Measurements from ENCODE around the gene ATM. TPM values are rescaled to one million over a fixed set of nuclear protein-coding genes. Genes with fewer than 3 reads are reported as not detected.
"Not testable (repeated sequence)": the region's sequence is repeated elsewhere in the genome, so short reads cannot be mapped to it uniquely, and the experiment has no call there.

Gene ATM
- total RNA-seq, 2 experiments from 2014 or later, result 65.6 to 65.7 TPM

DNA sequence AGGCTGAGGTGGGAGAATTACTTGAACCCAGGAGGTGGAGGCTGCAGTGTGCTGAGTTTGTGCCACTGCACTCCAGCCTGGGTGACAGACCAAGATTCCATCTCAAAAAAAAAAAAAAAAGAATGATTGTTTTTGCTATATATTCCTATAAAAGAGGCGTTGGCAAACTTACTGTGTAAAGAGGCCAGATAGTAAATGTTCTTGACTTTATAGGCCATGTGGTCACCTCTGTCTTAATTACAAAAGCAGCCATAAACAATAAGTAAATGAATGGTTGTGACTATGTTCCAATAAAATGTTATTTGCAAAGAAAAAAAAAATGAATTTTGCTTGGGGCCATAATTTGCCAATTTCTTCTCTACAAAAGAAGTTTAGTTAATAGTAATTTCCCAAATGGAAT, 12.3 kb downstream of the ATM start:
- Mint-ChIP-seq H3K27ac (peak overlapping the region; percentile 92), H3K9me3 (no peaks in the 10 kb centered on the region), H3K4me1 (peaks cover 69% of the 10 kb centered on the region), H3K27me3 (no peaks in the 10 kb centered on the region), H3K4me3 (no peak overlapping the region), H3K36me3 (peaks cover 61% of the 10 kb centered on the region)
- DNase-seq, result no peak

DNA sequence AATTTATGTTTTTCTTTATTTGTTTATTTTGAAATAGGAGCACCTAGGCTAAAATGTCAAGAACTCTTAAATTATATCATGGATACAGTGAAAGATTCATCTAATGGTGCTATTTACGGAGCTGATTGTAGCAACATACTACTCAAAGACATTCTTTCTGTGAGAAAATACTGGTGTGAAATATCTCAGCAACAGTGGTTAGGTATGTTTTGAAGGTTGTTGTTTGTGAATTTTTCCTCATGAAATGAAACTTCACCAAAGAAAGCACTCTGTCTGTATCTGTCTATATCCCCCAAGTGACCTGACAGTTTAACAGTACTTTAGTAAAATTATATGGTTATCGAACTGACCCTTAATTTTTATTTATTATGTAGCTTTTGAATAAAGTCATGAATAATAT, 12.8 kb downstream of the ATM start:
- peaks cover 70% of the 10 kb centered on the region for H3K4me1 Mint-ChIP-seq
- H3K27me3 Mint-ChIP-seq, result no peaks in the 10 kb centered on the region
- peaks cover 62% of the 10 kb centered on the region for H3K36me3 Mint-ChIP-seq
- H3K4me3 Mint-ChIP-seq, result peak overlapping the region; percentile 50
- peak overlapping the region; percentile 92 for H3K27ac Mint-ChIP-seq
- no peaks in the 10 kb centered on the region for H3K9me3 Mint-ChIP-seq
- no peak for DNase-seq

DNA sequence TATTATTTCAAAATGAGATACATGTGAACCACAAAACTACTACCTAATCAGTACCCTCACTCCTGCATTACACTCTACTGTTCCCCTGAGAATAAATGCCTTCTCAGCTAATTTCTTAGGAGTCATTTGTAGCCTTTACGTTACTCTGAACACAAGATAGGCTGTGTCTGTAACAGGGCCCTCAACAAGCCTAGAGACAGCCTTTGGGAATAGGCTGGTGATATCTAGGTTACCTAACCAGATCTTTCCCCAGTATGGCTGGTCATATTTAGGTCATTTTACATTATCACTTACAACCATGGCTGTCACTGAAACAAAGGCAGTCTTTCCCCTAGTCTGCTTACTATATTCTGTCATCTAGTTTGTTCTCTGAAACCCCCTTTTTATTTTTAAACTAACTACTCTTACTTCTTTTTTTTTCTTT, 14.2 kb downstream of the ATM start:
- Mint-ChIP-seq H3K27ac (peak overlapping the region; percentile 92), H3K27me3 (no peaks in the 10 kb centered on the region), H3K36me3 (peaks cover 63% of the 10 kb centered on the region), H3K4me3 (peak overlapping the region; percentile 50), H3K9me3 (no peaks in the 10 kb centered on the region), H3K4me1 (peaks cover 70% of the 10 kb centered on the region)
- no peak for DNase-seq

DNA sequence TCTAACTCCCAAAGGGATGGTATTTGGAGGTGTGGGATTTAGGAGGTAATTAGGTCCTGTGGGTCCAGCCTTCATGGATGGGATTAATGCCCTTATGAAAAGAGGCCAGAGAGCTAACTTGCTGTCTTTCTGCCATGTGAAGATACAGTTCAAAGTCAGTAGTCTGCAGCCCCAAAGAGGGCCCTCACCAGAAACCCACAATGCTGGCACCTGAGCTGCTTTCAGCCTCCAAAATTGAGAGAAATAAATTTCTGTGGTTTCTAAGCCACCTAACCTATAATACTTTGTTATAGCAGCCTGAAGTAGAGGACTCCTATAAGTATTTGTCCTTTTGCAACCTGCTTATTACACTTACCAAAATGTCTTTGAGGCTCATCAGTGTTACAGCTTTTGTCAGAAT, 16.2 kb downstream of the ATM start:
- Mint-ChIP-seq H3K27ac (peak overlapping the region; percentile 90), H3K36me3 (peaks cover 60% of the 10 kb centered on the region), H3K9me3 (no peaks in the 10 kb centered on the region), H3K4me1 (peaks cover 66% of the 10 kb centered on the region), H3K4me3 (peak overlapping the region; percentile 37), H3K27me3 (no peaks in the 10 kb centered on the region)
- no peak for DNase-seq

DNA sequence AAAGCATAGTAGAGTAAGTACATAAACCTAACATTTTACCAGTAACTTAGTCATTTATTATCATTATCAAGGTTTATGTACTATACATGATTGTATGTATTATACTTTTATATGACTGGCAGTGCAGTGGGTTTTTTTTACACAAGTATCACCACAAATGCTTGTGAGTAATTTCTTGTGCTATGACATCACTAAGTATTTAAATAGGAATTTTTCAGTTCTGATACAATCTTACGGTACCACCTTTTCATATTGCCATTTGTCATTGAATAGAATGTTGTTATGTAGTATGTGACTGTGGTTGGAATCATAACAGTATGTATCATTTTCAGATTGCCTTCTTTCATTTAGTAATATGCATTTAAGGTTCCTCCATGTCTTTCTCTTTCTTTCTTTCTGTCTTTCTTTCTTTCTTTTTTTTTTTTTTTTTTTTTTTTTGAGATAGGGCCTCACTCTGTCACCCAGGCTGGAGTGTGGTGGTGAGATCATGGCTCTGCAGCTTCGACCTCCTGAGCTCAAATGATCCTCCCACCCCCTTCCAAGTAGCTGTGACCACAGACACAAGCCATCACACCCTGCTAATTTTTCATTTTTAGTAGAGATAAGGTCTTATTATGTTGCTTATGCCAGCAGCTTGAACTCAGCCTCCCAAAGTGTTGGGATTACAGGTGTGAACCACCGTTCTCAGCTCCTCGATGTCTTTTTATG, 18.6 kb downstream of the ATM start:
- Mint-ChIP-seq H3K36me3 (peaks cover 56% of the 10 kb centered on the region), H3K4me1 (peaks cover 67% of the 10 kb centered on the region), H3K27me3 (no peaks in the 10 kb centered on the region), H3K9me3 (no peaks in the 10 kb centered on the region), H3K27ac (peak overlapping the region; percentile 85), H3K4me3 (peak overlapping the region; percentile 19)
- peak; percentile 55 for DNase-seq

DNA sequence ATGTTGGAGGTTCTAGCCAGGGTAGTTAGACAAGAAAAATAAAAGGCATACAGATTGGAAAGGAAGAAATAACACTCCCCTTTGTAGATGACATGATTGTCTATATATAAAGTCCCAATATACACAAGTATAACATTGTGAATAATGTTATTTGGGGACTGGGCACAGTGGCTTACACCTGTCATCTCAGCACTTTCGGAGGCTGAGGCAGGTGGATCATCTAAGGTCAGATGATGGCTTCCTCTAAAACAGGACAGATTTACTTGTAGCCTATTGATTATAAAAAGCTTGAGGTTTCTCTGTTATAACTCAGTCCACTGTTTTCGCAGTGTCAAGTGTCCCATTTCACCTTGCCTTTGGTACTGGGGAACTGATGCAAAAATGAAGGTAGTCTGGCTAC, 19.6 kb downstream of the ATM start:
- Mint-ChIP-seq H3K4me1 (peaks cover 65% of the 10 kb centered on the region), H3K27me3 (no peaks in the 10 kb centered on the region), H3K9me3 (no peaks in the 10 kb centered on the region), H3K36me3 (peaks cover 60% of the 10 kb centered on the region), H3K27ac (peak overlapping the region; percentile 85), H3K4me3 (no peak overlapping the region)
- no peak for DNase-seq

DNA sequence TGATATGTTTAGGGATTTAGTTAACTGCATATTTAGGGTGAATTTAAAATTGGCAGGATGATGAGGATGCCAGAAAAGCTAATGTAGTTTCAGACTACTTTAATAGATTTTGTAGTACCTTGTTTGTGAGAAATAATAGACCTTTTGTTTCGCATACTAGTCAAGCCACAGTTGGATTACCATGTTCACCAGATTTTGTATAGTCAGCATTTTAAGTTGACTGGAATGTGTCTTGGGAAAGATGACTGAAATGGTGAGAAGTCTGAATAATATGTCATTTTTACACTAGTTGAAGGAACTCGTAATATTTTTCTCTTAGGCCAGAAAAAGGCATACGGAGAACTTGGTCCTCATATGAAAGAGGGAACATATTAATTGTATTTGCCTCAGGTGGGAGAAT, 23.4 kb downstream of the ATM start:
- DNase-seq, result no peak
- Mint-ChIP-seq H3K4me1 (peaks cover 54% of the 10 kb centered on the region), H3K36me3 (peaks cover 55% of the 10 kb centered on the region), H3K9me3 (peaks cover 7% of the 10 kb centered on the region), H3K27ac (peak overlapping the region; percentile 78), H3K27me3 (no peaks in the 10 kb centered on the region), H3K4me3 (no peak overlapping the region)

DNA sequence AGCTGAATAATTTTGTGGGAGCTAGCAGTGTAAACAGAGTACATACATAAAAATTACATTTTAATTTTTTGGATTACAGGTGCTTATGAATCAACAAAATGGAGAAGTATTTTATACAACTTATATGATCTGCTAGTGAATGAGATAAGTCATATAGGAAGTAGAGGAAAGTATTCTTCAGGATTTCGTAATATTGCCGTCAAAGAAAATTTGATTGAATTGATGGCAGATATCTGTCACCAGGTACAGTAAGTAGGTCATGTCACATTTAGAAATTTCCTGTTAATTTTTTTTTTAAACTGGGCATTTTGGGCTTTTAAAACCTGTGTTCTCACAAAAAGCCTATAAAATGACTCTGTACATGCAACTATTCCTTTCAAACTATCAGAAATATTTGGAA, 24.0 kb downstream of the ATM start:
- no peak overlapping the region for H3K4me3 Mint-ChIP-seq
- no peaks in the 10 kb centered on the region for H3K27me3 Mint-ChIP-seq
- peaks cover 55% of the 10 kb centered on the region for H3K36me3 Mint-ChIP-seq
- peaks cover 7% of the 10 kb centered on the region for H3K9me3 Mint-ChIP-seq
- peak overlapping the region; percentile 78 for H3K27ac Mint-ChIP-seq
- no peak for DNase-seq
- H3K4me1 Mint-ChIP-seq, result peaks cover 55% of the 10 kb centered on the region

DNA sequence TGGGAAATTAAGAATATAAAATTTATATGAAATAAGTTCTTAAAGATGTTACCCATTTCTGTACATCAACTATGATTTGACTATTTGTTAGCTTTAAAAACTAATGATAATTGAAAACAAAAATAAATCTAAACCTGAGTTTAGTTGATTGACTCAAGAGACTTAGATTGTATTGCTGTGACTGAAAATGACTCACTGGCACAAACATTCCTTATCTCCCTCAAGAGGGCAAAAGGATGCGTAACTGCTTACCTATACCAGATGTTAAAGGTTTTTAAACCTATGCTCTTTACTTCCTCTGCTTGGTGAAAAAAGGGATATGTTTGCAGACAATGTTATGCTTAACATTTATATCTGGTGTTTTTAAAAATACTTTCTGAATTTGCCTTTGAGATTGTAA, 30.3 kb downstream of the ATM start:
- Mint-ChIP-seq H3K4me3 (no peak overlapping the region), H3K4me1 (peaks cover 48% of the 10 kb centered on the region), H3K9me3 (peaks cover 3% of the 10 kb centered on the region), H3K36me3 (peaks cover 44% of the 10 kb centered on the region), H3K27me3 (no peaks in the 10 kb centered on the region), H3K27ac (no peak overlapping the region)
- DNase-seq, result no peak

DNA sequence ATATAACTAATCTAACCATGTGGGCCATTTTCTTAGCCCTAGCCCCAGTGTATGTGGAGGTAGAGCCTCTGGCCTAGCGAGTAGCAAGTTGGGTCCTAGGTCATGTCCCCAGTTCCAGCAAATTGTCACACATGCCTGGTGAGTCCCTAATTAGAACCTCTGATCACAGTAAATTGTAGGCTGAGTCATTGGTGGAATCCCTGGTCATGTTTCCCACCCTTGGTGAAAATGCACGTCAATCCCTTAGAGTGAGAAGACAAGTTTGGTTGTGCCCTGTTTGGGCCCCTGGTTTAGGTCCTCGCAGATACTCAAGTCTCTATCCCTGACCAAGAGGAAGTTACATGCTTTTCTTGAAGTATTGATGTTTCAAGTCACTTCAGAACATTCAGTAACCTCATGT, 46.7 kb downstream of the ATM start:
- Mint-ChIP-seq H3K4me3 (no peak overlapping the region), H3K9me3 (peaks cover 16% of the 10 kb centered on the region), H3K27me3 (no peaks in the 10 kb centered on the region), H3K27ac (peak overlapping the region; percentile 60), H3K4me1 (peaks cover 28% of the 10 kb centered on the region), H3K36me3 (peaks cover 65% of the 10 kb centered on the region)
- no peak for DNase-seq

DNA sequence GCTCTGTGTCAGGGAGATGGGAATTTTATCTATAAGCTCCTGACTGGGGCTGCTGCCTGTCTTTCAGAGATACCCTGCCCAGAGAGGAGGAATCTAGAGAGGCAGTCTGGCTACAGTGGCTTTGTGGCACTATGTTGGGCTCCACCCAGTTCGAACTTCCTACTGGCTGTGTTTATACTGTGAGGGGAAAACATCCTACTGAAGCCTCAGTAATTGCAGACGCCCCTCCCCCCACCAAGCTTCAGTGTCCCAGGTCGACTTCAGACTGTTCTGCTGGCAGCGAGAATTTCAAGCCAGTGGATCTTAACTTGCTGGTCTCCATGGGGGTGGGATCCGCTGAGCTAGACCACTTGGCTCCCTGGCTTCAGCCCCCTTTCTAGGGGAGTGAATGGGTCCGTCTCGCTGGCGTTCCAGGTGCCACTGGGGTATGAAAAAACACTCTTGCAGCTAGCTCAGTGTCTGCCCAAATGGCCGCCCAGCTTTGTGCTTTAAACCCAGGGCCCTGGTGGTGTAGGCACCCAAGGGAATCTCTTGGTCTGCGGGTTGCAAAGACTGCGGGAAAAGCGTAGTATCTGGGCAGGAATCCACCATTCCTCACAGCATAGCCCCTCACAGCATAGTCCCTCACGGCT, 54.2 kb downstream of the ATM start:
- Mint-ChIP-seq H3K9me3 (peaks cover 26% of the 10 kb centered on the region), H3K4me1 (peaks cover 55% of the 10 kb centered on the region), H3K36me3 (peaks cover 75% of the 10 kb centered on the region)
- H3K4me3 Mint-ChIP-seq, H3K27me3 Mint-ChIP-seq, H3K27ac Mint-ChIP-seq, DNase-seq: not testable (repeated sequence)

DNA sequence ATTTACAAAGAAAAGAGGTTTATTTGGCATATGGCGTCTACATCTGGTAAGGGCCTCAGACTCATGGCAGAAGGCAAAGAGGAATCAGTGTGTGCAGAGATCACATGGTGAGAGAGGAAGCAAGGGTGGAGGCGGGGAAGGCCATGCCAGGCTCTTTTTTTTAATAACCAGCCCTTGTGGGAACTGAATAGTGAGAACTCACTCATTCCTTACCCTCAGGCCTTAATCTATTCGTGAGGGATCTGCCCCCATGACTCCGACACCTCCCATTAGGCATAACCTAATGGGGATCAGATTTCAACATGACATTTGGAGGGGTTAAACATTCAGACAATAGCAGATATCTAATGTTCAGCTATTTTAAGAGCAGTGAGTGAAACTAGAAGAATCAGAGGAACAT, 55.7 kb downstream of the ATM start:
- peaks cover 64% of the 10 kb centered on the region for H3K36me3 Mint-ChIP-seq

DNA sequence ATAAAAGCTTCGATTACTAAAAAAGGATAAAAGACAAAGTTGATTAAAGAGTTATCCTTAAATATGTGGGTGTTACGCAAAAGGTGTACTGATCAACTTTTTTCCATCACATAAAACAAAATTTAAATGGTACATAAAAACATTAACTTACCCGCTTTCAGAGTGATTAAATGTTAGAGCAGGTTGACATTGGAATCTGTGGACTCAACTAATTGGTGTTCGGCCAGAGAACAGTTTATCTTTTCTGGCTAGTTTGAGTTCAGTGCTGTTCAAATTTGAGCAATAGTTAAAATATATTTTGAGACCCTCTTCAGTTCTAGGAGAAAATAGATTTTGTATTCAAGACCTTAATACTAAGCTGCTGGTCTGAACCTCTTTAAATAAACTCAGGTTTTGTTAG, 56.1 kb downstream of the ATM start:
- Mint-ChIP-seq H3K27ac (peak overlapping the region; percentile 47), H3K9me3 (peaks cover 21% of the 10 kb centered on the region), H3K4me1 (peaks cover 53% of the 10 kb centered on the region), H3K27me3 (no peaks in the 10 kb centered on the region), H3K4me3 (no peak overlapping the region), H3K36me3 (peaks cover 59% of the 10 kb centered on the region)
- DNase-seq, result no peak

More for the DNA sequence above, 55.7 kb downstream of the ATM start:
- Mint-ChIP-seq H3K4me3 (no peak overlapping the region), H3K27me3 (no peaks in the 10 kb centered on the region), H3K27ac (peak overlapping the region; percentile 47), H3K4me1 (peaks cover 54% of the 10 kb centered on the region), H3K9me3 (peaks cover 25% of the 10 kb centered on the region)
- no peak for DNase-seq

DNA sequence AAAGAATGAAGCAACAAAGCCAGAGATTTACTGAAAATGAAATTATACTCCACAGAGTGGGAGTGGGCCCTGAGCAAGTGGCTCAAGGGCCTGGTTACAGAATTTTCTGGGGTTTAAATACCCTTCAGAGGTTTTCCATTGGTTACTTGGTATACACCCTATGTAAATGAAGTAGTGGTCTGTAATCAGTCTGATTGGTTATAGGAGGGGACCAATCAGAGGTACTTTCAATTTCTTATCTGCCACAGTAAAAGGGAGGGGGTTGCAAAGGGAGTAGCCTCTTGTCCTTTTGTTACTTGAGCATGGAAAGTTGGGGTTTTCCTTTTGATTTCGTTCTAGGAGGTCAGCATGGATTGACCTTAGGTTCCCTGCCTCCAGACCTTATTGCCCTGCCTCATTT, 63.5 kb downstream of the ATM start:
- DNase-seq, result no peak
- Mint-ChIP-seq H3K27me3 (no peaks in the 10 kb centered on the region), H3K9me3 (no peaks in the 10 kb centered on the region), H3K4me3 (no peak overlapping the region), H3K4me1 (peaks cover 26% of the 10 kb centered on the region), H3K36me3 (peaks cover 36% of the 10 kb centered on the region), H3K27ac (no peak overlapping the region)

DNA sequence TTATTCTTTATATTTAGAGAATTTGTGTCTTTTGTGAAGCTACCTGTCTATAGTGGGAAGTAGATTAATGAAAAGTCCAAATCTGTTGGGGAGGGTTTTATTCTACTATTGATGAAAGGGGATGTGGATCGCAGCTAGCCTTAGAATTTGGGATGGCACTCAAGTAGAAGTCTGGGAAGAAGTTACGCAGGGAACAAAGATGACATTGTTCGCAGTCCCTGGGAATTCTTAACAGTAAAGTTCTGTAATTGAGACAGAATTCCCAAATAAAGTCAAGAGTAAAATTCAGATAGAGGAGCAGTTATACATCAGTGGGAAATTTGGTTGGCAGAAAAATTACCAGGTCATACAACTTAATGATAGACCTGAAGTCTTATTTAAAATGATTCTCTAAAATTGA, 64.1 kb downstream of the ATM start:
- peaks cover 36% of the 10 kb centered on the region for H3K36me3 Mint-ChIP-seq
- no peak overlapping the region for H3K27ac Mint-ChIP-seq
- DNase-seq, result no peak
- peaks cover 27% of the 10 kb centered on the region for H3K4me1 Mint-ChIP-seq
- H3K27me3 Mint-ChIP-seq, result no peaks in the 10 kb centered on the region
- H3K9me3 Mint-ChIP-seq, result no peaks in the 10 kb centered on the region
- H3K4me3 Mint-ChIP-seq, result no peak overlapping the region

DNA sequence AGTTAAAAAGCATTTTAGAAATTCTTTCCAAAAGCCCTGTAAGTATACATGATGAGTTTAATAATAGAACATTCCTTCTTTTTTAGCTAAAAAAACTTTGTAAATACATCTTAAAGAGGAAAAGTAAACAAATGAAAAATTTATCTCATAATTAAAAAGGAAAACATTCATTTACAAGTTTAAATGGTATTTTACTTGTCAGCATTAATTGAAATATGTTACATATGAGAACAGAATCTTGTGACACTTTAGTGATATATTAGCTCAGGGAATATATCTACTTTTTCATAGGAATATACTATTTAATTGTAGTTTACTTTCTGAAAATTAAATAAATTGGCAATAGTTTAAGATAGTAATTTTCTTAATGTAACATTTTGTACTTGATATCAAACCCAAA, 66.2 kb downstream of the ATM start:
- H3K27me3 Mint-ChIP-seq, H3K9me3 Mint-ChIP-seq, DNase-seq, H3K4me3 Mint-ChIP-seq: not testable (repeated sequence)
- peak overlapping the region; percentile 38 for H3K27ac Mint-ChIP-seq
- H3K4me1 Mint-ChIP-seq, result peaks cover 25% of the 10 kb centered on the region
- H3K36me3 Mint-ChIP-seq, result peaks cover 34% of the 10 kb centered on the region

Measured in activated naive CD8-positive, alpha-beta T cell treated with anti-CD3 and anti-CD28 coated beads for 36 hours (primary cell).